ENCODE measurements around the gene FNBP1.
"Not testable (repeated sequence)": the region's sequence is repeated elsewhere in the genome, so short reads cannot be mapped to it uniquely, and the experiment has no call there.

The FNBP1 gene

DNA sequence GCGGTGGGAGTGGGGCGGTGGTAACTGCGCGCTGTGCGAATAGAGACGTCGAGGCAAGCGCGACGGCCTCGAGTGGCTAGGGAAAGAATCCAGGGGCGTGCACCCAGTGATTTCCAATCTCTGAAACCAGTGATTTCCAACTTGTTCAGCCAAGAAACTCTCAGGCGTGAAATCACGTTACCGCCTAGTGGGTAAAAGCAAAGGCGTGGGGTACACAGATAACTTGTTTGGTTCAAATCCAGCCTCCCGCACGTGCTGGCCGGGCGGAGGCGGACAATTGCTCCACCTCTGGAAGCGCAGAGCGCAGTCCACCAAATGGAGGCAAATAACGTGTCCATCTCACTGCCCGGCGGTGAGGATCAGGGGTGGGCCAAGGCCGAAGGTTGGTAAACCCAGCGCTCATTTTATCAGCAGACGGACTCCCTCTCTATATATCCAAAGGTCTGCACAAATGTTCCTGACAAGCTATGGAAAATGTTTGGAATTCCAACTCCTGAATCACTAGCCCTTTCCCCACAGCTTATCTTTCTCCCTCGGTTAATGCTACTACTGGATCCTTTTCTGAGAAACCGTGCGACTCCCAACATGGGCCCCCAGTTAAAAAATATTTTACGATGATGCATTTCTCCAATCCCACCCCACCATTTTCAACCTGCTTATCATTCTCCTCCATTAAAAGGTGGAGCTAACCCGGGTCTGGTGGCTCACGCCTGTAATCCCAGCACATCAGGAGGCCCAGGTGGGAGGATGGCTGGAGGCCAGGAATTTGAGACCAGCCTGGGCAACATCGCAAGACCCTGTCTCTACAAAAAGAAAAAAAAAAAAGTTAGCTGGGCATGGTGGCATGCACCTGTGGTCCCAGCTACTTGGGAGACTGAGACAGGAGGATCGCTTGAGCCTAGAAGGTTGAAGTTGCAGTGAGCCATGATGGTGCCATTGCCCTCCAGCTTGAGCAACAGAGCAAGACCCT is 950 bp upstream of the FNBP1 start:
- no peak for DNase-seq

DNA sequence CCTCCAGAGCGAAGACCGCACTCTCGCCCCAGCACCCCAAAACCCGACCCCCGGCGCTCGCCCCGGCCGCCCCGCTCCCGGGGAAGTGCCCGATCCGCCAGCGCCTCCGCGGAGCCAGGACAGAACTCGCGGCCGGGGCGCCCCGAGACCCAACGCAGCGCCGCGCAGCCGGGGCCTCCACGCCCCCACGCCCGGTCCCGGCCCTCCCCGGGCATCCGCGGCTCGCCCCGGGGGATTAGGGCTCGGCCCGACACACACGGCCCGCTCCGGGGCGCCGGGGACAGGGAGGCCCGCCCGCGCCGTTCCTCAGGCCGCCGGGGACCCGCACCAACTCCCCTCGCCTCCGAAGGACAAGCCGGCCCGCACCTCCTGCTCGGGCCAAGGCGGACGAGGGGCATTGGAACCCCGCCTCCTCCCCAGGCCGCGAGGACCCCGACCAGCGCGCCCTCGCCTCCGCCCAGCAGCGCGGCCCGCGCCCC is 544 bp downstream of the FNBP1 start:
- DNase-seq, result peak; percentile 52

DNA sequence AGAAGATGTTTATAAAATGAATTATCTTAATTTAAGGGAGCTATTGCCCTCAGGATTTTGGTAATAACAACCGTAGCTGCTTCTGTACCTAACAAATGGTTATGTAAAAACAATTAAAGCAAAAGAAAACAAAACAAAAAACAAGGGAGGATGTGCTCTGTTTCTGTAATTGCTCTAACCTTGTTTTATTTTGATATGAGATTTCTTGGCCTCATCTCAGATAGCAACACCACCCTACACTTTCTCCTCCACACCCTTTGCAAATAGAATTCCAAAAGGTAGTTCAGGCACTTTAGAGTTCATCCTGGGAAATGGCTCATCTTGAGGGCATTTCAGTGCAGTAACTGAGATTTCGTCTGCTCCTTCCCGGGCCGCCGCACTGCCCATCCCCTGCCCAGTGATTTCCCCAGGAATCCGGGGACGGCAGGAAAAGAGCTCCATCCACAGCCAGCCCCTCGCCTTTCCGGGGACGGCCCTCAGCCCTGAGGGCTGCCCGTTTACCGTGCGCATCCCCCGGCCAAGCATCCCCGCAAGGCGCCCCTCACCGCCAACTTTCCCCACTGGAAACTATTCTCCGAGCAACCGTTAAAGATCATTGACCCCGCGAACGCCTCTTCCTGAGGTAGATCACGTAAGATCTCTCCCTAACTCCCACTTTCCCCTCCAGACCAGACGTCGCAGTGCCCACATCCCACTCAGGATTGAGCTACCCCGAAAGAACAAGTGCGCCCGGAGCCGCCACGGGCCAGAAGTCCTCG is 1.2 kb downstream of the FNBP1 start:
- peak; percentile 50 for DNase-seq

DNA sequence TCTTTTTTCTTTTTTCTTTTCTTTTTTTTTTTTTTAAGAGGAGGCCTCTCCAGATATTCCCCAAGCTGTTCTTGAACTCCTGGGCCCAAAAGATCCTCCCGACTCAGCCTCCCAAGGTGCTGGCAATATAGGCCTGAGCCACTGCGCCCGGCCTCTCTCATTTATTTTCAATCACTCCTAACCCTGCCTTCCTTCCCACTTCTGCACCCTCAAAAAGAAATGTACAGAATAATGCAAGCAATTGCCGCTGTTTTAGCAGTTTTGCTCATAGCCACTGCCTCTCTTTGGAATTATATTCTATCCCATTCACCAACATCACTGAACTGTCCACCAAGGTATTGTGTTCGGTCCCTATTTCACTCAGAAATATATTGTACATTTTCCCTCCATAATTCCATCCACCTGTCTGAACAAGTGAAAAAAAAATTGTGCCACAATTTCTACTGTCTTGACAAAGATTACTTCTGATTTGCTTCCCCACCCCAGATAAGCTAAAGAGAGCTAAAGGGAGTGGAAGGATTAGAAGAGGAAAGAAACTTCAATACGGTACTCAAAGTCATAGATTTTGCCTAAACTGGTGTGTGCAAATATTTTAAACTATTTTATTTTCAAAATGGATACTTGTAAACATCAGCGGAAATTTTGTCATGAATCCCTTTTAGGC is 1.9 kb downstream of the FNBP1 start:
- no peak for DNase-seq

DNA sequence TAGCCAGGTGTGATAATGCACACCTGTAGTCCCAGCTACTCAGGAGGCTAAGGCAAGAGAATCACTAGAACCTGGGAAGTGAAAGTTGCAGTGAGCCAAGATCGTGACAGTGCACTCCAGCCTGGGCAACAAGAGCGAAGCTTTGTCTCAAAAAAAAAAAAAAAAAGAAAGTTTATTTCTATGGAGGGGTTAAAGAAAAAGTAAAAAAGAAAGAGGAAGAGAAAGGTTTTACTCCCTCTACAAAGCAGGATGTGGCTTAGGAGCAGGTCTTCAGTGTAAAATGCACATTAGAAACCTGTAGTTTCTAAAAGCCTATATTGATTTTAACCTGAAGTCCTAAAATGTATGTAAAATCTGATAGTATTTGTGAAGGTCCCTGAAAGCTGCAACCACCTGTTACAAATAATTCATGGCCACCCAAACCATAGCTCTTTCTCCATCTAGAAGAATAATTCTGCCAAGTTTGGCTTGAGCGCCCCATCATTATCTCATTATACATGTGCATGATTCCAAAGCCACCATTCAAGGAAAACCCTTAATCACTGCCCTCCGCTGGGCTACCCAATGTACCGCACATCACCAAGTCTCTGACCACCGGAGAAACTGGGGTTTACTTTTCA is 3.4 kb downstream of the FNBP1 start:
- peak; percentile 34 for DNase-seq

DNA sequence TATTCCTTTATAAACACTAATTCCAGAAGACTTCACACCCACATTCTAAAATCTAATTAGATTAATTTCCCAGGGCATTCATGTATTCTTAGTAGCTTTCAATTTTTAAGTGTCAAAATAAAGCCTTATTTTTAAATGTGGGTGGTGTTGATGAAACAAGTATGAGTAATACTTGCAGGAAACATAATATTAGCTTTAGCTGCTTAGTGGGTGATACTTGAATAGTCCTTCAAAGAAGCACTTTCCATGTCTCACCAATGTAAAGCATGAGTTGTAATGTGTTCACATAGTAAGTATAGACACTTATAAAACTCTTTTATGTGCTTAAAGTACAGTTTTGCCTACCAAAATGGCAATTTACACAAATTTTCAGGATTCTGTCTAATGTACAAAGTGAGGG is 6.9 kb downstream of the FNBP1 start:
- no peak for DNase-seq

DNA sequence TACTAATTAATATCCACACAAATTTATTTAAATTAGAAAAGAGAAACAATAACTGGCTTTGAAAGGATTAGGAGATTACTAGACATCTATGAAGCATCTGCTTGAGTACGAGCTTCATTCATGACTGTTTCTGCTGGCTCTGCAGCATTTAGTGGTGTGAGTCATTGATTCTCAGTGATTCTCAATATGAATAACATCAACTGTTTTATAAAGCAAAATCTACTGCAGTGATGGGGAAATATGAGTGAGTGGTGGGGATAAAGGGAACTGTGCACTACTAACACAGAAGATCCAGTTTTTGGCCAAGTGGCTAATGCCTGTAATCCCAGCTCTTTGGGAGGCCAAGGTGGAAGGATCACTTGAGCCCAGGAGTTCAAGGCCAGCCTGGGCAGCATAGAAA is 8.4 kb downstream of the FNBP1 start:
- peak; percentile 27 for DNase-seq

DNA sequence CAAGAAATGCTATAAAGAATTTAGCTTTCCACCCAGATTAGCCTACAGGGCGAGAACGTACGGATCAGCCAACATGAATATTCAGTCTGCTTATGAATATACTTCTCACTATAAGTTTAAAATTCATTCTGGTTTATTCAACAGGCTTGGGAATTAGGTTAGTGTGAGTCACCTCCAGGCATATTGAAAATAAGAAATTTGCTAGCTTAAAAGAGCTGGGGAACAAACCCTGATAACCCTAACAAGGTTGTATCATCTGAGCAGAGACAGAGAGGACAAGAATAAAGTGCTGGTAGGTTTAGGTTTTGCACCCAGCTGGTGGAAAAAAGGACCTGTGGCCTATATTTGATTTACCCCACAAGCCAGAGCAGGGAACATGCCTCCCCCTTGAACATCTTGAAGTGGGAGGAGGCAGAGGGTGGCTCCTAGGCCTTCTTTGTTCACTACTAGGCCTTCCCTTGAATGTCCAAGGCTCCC is 12.3 kb downstream of the FNBP1 start:
- no peak for DNase-seq

DNA sequence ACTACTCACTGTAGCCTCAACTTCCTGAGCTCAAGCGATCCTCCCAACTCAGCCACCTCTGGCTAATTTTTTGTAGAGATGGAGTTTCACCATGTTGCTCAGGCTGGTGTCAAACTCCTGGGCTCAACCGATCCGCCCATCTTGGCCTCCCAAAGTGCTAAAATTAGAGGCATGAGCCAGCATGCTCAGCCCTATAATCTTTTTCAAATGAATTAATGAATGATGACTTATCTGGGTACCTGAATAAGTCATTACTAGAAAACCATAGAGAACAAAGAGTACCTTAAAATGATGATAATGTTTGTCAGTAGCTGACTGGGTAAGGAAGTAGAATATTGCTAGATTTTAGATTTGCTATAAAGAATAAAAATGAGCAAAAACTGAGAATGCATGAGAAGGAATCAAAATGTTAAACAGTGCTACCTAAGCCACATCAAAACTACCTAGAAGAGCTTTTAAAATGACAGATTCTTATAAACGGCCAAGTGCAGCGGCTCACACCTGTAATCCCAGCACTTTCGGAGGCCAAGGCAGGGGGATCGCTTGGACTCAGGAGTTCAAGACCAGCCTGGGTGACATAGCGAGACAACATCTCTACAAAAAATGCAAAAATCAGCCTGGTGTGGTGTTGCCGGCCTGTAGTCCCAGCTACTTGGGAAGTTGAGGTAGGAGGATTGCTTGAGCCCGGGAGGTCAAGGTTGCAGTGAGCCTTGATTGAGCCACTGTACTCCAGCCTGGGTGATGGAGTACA is 13.6 kb downstream of the FNBP1 start:
- DNase-seq, result no peak

DNA sequence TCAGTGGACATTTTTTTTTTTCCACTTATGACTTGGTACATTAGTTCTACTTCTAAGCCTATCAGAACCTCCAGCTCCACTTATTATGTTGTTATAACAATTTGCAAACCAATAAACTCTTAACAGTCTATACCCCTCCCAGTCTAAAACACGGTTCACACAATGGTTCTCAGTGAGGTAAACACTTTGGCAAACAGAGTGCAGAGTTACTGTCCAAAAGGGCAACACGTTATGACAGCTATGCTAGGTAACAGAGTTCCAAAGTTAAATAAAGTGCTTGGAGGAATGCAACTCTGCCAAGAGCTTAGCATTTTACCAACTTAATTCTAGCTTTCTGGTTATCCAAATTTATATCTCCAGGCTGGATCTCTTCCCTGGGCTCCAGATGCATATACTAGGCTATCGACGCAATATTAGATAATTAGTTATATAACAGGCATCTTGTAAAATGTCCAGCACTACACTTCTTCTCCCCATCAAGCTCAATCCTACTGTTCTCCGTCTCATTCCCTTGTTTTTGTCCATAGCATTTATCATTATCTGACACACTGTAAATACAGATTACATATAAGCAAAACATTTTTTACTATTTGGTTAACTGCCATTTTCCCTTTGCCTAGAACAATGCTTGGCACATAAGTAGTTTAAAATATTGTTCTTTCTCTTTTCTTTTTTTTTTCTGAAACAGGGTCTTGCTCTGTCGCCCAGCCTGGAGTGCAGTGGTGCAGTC is 14.3 kb downstream of the FNBP1 start:
- DNase-seq, result no peak

DNA sequence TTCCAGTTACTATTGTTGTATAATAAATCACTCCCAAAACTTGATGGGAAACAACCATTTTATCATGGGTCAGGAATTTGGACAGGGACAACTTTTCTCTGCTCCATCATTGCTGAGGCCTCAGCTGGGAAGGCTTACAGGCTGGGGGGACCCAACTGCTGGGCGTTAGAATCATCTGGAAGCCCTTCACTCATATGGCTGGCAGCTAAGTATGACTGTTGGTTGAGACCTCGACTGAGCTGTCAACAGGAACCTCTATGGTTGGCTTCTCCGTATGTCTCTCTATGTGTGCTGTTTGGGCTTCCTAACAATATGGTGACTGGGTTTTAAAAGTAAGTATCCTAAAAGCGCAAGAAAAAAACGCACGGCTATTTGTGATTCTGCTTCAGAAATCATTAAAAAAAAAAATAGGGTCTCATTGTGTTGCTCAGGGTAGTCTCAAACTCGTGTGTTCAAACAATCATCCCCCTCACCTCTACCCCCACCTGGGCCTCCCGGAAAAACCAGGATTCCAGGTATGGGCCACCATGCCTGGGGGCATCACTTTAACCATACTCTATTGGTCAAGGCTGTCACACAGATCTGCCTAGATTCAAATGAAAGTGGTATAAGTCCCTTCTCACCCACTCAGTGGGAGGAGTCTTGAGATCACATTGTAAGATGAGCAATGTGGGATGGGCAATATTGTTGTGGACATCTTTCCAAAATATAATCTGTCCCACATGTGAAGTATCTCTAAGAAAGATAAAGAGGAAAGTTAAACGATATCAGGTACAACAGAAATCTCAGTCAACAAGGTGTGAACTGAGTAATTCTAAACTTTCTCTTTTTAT is 15.2 kb downstream of the FNBP1 start:
- no peak for DNase-seq

DNA sequence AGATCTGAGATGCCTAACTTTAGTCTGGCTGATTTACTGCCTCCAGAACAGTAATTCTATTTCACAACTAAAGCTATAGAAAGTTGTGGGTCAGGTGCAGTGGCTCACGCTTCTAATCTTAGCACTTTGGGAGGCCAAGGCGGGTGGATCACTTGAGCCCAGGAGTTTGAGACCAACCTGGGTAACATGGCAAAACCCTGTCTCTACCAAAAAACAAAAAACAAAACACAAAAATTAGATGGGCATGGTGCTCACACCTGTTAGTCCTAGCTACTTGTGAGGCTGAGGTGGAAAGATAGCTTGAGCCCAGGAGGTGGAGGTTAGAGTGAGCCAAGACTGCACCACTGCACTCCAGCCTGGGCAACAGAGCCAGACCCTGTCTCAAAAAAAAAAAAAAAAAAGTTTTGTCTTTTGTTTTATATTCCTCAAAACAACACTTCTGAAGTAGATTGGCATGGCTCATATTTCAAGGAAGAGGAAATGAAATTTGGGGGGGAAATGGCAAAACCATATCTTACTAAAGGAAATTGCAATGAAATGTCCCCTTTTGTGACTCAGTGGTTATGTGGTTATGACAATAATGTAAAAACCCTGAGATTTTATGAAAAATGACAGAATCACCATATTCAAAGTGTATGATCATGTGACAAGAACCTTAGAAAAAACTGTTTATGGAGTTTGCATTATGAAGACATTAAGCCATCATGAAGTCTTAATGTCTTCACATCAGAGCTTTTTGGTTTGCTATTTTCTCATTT is 16.2 kb downstream of the FNBP1 start:
- no peak for DNase-seq

DNA sequence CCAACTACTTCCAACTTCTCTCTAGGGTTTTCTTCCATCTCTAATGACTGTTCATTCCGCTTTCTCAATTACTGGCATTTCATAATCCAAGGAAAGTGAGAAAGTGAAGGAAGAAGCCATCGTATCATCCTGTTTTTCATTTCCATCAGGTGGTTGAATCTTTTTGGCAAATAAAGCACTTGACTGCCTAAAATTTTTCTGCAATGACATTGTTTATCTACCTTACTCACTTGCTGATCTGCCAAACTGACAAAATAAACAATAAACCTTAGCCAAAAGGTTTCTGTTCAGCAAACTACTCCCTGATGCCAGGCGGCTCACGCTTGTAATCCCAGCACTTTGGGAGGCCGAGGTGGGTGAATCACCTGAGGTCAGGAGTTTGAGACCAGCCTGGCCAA is 18.4 kb downstream of the FNBP1 start:
- DNase-seq, result no peak

DNA sequence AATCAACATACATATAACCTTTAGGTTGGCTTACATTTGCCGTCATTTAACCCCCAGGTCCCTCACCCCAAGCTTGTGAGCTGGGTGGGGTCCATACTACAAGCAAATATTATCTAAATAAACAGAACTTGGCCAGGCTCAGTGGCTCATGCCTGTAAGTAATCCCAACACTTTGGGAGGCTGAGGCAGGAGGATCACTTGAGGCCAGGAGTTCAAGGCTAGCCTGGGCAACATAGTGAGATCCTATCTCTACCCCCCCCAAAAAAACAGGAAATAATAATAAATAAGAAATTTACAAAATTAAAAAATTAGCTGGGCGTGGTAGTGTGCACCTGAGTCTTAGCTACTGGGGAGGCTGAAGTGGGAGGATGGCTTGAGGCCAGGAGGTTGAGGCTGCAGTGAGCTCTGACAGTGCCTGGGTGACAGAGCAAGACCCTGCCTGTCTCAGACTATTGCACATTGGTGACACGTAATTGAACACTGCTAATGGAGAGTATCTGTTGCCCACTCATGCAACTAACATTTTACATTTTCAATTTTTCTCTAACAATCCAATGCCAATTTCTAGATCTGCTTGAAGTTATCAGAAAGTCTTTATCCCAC is 18.9 kb downstream of the FNBP1 start:
- no peak for DNase-seq

DNA sequence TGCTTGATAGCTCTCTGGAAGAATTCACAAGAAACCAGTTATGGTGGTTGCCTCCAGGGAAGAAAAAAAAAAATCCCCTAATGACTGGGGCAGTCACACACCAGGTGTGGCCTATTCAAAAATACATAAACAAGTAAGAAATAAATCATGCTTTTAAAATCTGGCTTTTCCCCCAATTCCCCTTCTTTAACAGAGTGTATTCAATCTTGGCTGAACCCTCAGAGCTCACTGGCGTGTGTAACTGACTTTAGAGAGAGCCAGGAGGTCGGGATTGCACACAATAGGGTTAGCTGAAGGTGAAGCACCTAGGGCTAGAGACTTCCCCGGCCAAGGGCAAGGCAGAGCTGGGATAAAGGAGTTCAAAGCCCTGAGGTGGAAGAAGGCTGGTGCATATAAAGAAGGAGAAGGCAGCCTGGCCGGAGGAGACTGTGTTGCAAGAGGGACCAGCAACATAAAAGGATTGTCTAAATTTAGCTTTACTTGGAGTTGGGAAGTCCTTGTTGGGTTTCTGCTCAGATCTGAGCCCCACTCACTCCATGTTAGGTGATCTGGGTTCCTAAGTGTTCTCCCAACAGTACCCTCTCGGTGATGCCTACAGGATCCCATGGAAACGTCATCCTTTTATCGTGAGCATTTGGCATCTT is 19.7 kb downstream of the FNBP1 start:
- DNase-seq, result no peak

DNA sequence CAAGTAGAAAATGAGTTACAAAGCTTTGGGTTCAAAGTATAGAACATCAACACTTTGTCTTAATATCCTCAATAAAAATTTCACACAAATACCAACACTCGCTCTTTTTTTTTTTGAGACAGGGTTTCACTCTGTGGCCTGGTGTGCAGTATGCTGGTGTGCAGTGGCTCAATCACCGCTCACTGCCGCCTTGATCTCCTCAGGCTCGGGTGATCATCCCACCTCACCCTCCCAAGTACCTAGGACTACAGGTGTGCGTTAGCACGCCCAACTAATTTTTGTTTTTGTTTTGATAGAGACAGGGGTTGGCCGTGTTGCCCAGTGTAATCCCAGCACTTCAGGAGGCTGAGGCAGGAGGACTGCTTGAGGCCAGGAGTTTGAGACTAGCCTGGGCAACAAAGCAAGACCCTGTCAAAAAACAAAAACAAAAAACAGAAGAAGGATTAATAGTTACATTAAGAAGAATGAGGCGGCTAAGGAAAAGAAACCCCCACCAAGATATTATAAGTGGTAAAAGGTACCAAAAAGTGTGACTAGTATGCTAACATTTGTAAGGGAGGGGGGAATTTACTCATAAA is 20.3 kb downstream of the FNBP1 start:
- DNase-seq, result no peak

DNA sequence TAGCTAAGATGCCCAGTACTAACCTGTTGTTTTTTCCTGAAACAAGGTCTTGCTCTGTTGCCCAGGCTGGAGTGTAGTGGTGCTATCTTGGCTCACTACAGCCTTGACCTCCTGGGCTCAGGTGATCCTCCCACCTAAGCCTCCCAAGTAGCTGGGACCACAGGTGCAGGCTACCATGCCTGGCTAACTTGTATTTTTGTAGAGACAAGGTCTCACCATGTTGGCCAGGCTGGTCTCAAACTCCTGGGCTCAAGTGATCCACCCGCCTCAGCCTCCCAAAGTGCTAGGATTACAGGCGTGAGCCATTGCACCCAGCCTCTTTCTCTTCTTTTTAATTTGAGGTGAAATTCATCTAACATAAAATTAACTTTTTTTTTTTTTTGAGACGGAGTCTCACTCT is 21.1 kb downstream of the FNBP1 start:
- not testable (repeated sequence) for DNase-seq

DNA sequence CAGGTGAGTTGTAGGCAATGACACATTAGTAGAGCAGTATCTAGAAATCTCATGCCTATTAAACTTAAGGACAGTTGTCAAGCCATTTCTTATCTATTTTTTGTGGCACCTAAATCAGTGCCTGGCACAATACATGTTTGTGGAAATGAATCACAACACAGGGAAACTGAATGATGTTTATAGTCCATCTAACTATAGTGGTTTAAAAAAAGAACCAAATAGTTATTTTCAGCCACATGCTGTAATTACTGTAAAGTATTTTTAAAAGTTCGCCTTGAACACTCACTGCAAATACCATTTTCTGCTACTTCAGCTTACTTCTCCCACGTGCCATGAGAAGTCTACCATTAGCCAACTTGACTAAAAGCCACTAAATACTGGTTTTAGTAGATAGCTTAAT is 21.9 kb downstream of the FNBP1 start:
- no peak for DNase-seq

Measured in NCI-H82 (cell line).